Neutrophil (primary cell): ENCODE data around the gene SLC22A24.
"Not testable (repeated sequence)": the region's sequence is repeated elsewhere in the genome, so short reads cannot be mapped to it uniquely, and the experiment has no call there.

Experiments
- H3K27ac ChIP-seq: fragments of 200-600 bp; sonication (generic); 2 replicates; pipeline ENCODE4 v1.5.1; 2016; ENCODE audit warnings: mild to moderate bottlenecking, moderate library complexity
- H3K27me3 ChIP-seq: fragments of 200-600 bp; sonication (generic); 2 replicates; pipeline ENCODE4 v1.6.0; 2016; ENCODE audit warnings: mild to moderate bottlenecking
- H3K36me3 ChIP-seq: fragments of 200-600 bp; sonication (generic); 2 replicates; pipeline ENCODE4 v1.5.1; 2017
- H3K4me1 ChIP-seq, 2 experiments: fragments of 200-600 bp in 1 of 2; sonication (generic) in 1 of 2; 1 replicate in 1 of 2; 2 replicates in 1 of 2; pipeline versions ENCODE4 v1.5.1 to v1.6.1; 2013 to 2016; ENCODE audit warnings: low read depth in 1 of 2, low read length in 1 of 2, mild to moderate bottlenecking in 1 of 2, moderate library complexity in 1 of 2; ENCODE audit not compliant: control insufficient read depth in 1 of 2, insufficient read depth in 1 of 2
- H3K4me3 ChIP-seq, 2 experiments: fragments of 200-600 bp in 1 of 2; sonication (generic) in 1 of 2; 1 replicate in 1 of 2; 2 replicates in 1 of 2; pipeline ENCODE4 v1.5.1; 2013 to 2016; ENCODE audit warnings: low read depth in 1 of 2, low read length in 1 of 2, mild to moderate bottlenecking in 1 of 2, moderate library complexity in 1 of 2
- H3K9me3 ChIP-seq: fragments of 200-600 bp; sonication (generic); 2 replicates; pipeline ENCODE4 v1.5.1; 2016
- TF ChIP-seq, protein P1 (sequence below): fragments of 200-600 bp; sonication (generic); IDR thresholded peaks from 2 replicates; pipeline ENCODE4 v1.5.1; 2016; ENCODE audit warnings: antibody characterized with exemption

The SLC22A24 gene

DNA sequence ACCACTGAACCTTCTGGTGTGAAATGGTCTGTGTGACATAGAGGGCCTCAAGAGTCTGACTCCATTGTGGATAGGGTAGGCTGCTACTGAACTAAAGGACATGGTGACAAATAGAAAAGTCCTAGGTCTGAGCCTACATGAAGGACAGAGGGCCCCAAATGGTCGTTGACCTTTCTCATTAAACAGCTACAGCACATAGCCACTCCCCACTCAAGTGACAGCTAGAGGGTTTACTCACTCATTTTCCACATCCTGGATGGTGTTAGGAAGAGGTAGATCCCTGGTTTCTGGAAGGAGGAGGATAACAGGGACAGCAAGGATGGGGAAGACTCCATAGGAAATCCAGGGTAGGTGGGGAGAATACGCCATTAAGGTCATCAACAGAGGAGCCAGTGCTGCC is 63.3 kb downstream of the SLC22A24 start:
- Histone ChIP-seq H3K4me1 (no peaks in the 10 kb centered on the region), H3K4me3 (no peak overlapping the region), H3K27ac (no peak overlapping the region), H3K27me3 (peaks cover 30% of the 10 kb centered on the region), H3K9me3 (no peaks in the 10 kb centered on the region), H3K36me3 (no peaks in the 10 kb centered on the region)
- TF ChIP-seq, protein P1, sequence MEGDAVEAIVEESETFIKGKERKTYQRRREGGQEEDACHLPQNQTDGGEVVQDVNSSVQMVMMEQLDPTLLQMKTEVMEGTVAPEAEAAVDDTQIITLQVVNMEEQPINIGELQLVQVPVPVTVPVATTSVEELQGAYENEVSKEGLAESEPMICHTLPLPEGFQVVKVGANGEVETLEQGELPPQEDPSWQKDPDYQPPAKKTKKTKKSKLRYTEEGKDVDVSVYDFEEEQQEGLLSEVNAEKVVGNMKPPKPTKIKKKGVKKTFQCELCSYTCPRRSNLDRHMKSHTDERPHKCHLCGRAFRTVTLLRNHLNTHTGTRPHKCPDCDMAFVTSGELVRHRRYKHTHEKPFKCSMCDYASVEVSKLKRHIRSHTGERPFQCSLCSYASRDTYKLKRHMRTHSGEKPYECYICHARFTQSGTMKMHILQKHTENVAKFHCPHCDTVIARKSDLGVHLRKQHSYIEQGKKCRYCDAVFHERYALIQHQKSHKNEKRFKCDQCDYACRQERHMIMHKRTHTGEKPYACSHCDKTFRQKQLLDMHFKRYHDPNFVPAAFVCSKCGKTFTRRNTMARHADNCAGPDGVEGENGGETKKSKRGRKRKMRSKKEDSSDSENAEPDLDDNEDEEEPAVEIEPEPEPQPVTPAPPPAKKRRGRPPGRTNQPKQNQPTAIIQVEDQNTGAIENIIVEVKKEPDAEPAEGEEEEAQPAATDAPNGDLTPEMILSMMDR, result no peak

DNA sequence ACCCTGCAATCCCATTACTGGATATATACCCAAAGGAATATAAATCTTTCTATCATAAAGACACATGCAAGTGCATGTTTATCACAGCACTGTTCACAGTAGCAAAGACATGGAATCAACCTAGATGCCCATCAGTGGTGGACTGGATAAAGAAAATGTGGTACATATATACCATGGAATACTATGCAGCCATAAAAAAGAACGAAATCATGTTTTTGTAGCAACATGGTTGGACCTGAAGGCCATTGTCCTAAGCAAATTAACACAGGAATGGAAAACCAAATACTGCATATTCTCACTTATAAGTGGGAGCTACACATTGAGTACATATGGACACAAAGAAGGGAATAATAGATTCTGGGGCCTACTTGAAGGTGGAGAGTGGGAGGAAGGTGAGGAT is 97.8 kb downstream of the SLC22A24 start:
- not testable (repeated sequence) for H3K27me3 ChIP-seq, H3K4me1 ChIP-seq, H3K9me3 ChIP-seq, H3K4me3 ChIP-seq, H3K27ac ChIP-seq, H3K36me3 ChIP-seq

DNA sequence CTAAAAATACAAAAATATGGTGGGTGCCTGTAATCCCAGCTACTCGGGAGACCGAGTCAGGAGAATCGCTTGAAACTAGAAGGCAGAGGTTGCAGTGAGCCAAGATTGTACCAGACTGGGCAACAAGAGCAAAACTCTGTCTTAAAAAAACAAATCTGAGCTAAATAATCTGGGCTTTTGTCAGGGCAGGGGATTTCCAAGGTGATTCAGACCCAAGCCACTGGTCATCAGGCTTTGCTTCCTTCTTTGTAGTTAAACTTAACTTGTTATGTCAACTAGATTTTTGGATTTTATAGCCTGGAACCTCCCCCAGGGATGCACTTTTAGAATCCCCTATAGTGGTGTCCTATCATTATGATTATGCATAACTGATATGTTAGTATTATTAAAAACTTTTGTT is 101.4 kb downstream of the SLC22A24 start:
- Histone ChIP-seq H3K27ac (no peak overlapping the region), H3K36me3 (no peaks in the 10 kb centered on the region), H3K27me3 (peaks cover 4% of the 10 kb centered on the region), H3K4me1 (no peaks in the 10 kb centered on the region), H3K4me3 (no peak overlapping the region), H3K9me3 (no peaks in the 10 kb centered on the region)
- TF ChIP-seq, protein P1, result no peak

DNA sequence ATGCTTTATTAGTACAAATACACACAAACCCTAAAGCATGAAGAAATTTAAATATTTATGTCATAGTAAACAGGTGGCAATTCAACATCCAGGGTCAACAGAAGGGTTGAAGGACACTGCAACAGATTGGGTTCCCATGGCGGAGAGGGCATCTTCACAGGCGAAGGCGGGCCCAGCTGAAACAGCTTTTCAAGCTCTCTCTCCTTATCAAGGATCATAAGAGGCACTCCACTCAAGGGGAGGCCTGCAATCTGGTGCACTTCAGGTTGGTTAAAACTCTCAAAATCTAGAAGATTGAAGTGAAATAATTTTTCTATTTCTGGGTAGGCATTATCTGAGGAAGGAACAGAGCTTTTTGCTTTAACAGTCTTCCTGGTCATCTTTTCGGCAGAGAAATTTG is 111.6 kb downstream of the SLC22A24 start:
- no peak overlapping the region for H3K27ac ChIP-seq
- H3K36me3 ChIP-seq, result no peaks in the 10 kb centered on the region
- H3K4me3 ChIP-seq, result no peak overlapping the region
- H3K27me3 ChIP-seq, result peaks cover 23% of the 10 kb centered on the region
- no peaks in the 10 kb centered on the region for H3K9me3 ChIP-seq
- TF ChIP-seq, protein P1, result no peak
- H3K4me1 ChIP-seq, result no peaks in the 10 kb centered on the region
